GM12873 (cell line): Measurements from ENCODE around the gene ADCY3.

ENCODE experiments used
- TF ChIP-seq, protein P1 (sequence below): IDR thresholded peaks from 2 replicates; pipeline ENCODE4 v1.5.1; 2012; ENCODE audit warnings: low read depth, mild to moderate bottlenecking, moderate library complexity, low read length, control low read depth; ENCODE audit not compliant: insufficient read depth; ENCODE audit errors: missing control alignments

Gene ADCY3

DNA sequence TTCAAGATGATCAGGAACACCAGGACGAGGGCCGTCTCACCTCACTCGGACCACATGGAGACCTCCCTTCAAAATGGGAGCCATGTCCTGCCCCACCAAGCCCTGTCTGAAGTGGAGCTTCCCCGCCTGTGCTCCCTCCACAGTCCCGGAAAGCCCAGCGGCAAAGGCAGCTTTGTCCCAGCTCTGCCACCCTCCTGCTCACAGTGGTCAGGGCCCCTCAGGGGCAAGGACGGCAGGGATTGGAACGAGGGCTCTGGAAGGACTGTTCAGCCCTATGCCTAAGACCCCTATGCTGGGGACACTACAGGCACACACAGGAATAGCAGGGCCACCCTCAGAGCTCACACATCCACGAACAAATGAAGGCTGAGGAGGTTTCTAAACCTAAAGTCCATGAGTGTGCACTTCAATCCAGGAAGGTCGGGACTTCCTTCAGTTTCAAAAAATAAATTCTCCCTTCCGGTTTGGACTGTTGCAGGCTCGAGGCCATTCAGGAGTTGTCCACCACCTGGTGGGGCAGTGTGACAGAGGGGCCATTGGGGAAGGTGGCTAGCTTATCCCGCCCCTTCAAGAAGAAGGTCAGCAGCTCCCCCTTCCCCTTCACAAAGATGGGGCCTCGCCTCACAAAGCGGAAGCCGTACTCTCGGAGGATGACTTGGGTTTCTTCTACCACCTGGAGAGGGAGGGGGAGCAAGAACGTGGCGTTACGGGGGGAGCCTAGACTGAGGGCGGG lies 100.4 kb downstream of the ADCY3 start:
- TF ChIP-seq, protein P1, sequence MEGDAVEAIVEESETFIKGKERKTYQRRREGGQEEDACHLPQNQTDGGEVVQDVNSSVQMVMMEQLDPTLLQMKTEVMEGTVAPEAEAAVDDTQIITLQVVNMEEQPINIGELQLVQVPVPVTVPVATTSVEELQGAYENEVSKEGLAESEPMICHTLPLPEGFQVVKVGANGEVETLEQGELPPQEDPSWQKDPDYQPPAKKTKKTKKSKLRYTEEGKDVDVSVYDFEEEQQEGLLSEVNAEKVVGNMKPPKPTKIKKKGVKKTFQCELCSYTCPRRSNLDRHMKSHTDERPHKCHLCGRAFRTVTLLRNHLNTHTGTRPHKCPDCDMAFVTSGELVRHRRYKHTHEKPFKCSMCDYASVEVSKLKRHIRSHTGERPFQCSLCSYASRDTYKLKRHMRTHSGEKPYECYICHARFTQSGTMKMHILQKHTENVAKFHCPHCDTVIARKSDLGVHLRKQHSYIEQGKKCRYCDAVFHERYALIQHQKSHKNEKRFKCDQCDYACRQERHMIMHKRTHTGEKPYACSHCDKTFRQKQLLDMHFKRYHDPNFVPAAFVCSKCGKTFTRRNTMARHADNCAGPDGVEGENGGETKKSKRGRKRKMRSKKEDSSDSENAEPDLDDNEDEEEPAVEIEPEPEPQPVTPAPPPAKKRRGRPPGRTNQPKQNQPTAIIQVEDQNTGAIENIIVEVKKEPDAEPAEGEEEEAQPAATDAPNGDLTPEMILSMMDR = no peak

DNA sequence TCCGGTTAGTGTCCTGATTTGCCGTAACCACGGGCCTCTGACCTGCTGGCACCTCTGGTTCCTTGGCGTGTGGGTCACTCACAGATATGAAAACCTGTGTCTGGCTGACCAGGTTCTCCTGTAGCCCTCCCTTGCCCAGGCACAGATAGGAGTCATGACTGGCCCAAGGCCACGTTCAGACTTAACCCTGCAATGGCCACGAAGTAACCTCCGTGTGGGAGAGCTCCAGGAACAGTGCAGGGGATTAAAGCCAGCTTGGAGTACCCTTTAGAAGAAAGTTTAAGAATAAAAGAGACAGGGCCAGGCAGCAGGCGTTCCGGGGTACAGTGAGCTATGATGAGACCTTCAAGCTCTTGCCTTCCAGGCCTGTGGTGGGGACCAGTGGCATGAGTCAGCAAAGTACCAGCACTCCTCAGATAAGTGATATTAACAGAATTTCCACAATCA lies 101.3 kb downstream of the ADCY3 start:
- TF ChIP-seq, protein P1 = no peak

DNA sequence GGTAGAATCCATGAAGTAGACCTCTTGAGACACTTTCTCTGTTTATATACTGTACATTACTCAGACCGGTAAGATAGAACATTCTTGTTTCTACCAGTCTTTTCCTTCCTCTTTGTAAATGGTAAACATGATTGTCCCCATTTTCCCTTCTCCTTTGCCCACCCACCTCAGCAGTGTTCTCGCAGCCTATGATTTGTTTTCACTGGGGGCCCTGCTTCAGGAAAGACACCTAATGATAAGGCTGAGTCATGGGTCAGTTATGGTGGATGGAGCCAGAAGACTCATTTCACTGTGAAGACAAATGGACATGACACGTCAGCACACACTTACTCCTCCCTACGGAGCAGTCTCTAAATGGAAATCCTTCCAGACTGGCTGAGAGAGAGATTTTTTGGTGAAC lies 103.2 kb downstream of the ADCY3 start:
- TF ChIP-seq, protein P1 = no peak

DNA sequence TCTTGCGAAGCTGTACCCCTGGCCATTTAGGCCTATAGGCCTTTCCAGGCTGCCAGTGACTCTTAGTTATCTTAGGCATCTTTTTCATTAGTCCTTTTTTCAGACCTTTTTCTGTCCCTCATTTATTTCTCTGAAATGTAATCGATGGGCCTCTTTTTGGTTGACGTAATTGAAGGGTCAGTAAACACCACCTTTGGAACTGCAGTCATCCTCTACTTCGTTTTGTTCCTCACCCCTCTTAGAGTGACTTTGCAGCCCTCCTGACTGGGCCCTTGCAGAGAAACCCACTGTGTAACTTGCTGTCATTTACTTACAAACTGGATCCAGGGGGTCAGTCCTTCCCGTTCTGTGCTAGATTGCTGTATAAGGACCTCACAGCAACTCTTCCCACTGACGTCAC lies 103.6 kb downstream of the ADCY3 start:
- TF ChIP-seq, protein P1 = no peak

DNA sequence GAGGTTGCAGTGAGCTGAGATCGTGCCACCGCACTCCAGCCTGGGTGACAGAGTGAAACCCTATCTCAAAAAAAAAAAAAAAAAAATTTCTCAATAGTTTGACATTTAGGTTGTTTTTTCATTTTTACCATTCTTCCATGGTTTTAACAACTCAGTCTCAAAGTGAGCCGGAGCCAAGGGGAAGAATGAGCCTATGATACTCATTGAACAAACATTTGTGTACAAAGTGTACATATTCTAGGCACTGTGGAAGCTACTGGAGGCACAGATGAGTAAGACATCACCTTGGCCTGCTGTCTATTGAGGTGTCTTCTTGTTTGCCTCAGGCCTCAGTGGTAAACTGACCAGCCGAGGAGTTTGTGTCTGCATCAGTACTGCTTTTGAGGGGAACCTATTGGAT lies 104.9 kb downstream of the ADCY3 start:
- TF ChIP-seq, protein P1 = no peak

DNA sequence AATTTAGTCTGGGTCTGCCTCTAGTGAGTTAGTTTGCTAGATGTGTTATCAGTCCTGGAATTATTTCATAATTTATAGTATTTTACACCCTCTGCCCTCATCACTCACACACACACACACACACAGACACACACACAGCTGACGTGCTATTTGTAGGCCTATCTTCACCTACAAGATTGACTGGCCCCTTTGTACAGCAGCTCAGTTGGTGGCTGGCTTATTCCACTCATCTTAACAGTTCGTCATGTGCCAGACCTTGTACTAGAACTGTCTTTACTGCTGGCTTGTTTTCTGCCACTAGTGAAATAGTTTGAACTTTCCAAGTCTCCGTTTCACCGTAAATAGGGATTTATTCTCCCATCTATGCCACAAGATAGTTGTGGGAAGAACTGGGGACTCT lies 105.5 kb downstream of the ADCY3 start:
- TF ChIP-seq, protein P1 = no peak

DNA sequence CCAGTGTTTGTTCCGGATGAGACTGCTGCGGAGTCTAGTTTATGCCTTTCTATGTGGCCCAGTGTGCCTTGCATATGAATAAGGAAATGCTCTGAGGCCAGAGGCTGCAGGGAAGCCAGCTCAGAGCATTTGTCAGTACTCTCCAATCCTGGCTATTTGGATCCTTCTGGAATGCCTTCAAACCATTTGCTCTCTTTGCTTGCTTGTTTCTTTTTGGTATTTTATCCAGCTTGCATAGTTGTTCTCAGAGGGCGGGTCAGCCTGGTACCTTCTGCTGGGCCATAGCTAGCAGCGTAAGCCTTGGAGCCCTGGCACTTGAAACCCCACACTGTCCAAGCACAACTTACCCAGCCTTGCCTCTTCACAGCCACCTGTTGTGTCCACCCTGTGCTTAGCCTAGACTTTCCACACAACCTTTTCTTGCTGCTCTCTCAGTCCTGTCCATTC lies 106.3 kb downstream of the ADCY3 start:
- TF ChIP-seq, protein P1 = no peak
